Lung (tissue), 13 donors: ENCODE measurements around the gene TP53INP2. TPM values are rescaled to one million over a fixed set of nuclear protein-coding genes. Genes with fewer than 3 reads are reported as not detected.

Source experiments
- ATAC-seq: fragments of 200-7000 bp; cut with Tn5 transposase; one replicate; pipeline ENCODE4 v1.9.1; 2020; ENCODE audit warnings: moderate number of reproducible peaks; ENCODE audit not compliant: insufficient read depth, low FRiP score
- DNase-seq, 3 donors: peaks; one replicate each; pipeline ENCODE4 v3.0.0-alpha.2; 2013 to 2017
- H3K27ac ChIP-seq, 2 donors: one replicate each; pipeline ENCODE4 v1.5.1; 2013; ENCODE audit warnings: mild to moderate bottlenecking in 2 of 2, moderate library complexity in 2 of 2, control low read depth in 1 of 2, inconsistent platforms in 1 of 2, low read depth in 1 of 2, low read length in 1 of 2
- H3K27me3 ChIP-seq, 3 donors: one replicate each; pipeline ENCODE4 v1.5.1; 2013; ENCODE audit warnings: low read length in 2 of 3; ENCODE audit not compliant: control insufficient read depth in 3 of 3, insufficient read depth in 3 of 3
- H3K36me3 ChIP-seq, 4 donors: one replicate each; pipeline ENCODE4 v1.5.1; 2013; ENCODE audit warnings: low read length in 4 of 4, mild to moderate bottlenecking in 1 of 4, moderate library complexity in 1 of 4; ENCODE audit not compliant: control insufficient read depth in 4 of 4, insufficient read depth in 4 of 4
- H3K4me1 ChIP-seq, 5 donors: one replicate each; pipeline ENCODE4 v1.5.1; 2013; ENCODE audit warnings: low read length in 5 of 5, mild to moderate bottlenecking in 2 of 5, moderate library complexity in 1 of 5; ENCODE audit not compliant: control insufficient read depth in 5 of 5, insufficient read depth in 5 of 5
- H3K4me3 ChIP-seq: one replicate; pipeline ENCODE4 v1.5.1; 2013; ENCODE audit warnings: mild to moderate bottlenecking, control low read depth, moderate library complexity
- H3K9ac ChIP-seq, 2 donors: one replicate each; pipeline ENCODE4 v1.5.1; 2013; ENCODE audit warnings: low read length in 2 of 2, control low read depth in 1 of 2; ENCODE audit not compliant: insufficient read depth in 1 of 2
- H3K9me3 ChIP-seq, 4 donors: one replicate each; pipeline ENCODE4 v1.5.1; 2013; ENCODE audit warnings: low read length in 3 of 4, mild to moderate bottlenecking in 1 of 4, moderate library complexity in 1 of 4; ENCODE audit not compliant: control insufficient read depth in 4 of 4, insufficient read depth in 3 of 4
- CTCF ChIP-seq: IDR thresholded peaks from 2 replicates; pipeline ENCODE4 v1.5.1; 2012; ENCODE audit warnings: mild to moderate bottlenecking; ENCODE audit errors: control extremely low read depth, extremely low read depth
- WGBS, 2 donors: extraction: QIAGEN DNeasy Blood & Tissue Kit; methylation state at CpG; one replicate each; pipeline ENCODE4 v1.1.7; 2013; 5-methylcytosine and 5-hydroxymethylcytosine counted together
- polyA plus RNA-seq, 2 donors: library from polyadenylated mRNA; stranded (reverse); fragments of 200-250 nt; gene quantifications; one replicate each; pipeline ENCODE4 v1.2.1, GENCODE V29; 2013
- small RNA-seq: library from RNA; depleted of rRNA; stranded (forward); fragments of <200 nt; gene quantifications from one replicate; pipeline ENCODE3, GENCODE V24; 2014; ENCODE audit warnings: low replicate concordance
- total RNA-seq, 2 donors: library from RNA; depleted of rRNA in 1 of 2; stranded (reverse); fragments of >200 nt in 1 of 2; gene quantifications; one replicate each; pipeline ENCODE4 v1.2.1, GENCODE V29; 2014 to 2021
- donor health status: control.
- donor health status: control.
- donor health status: Bipolar disorder and iron deficiency.
- donor health status: healthy.
- donor health status: DM: yes; HTN: yes; CAD: no.

TP53INP2 gene
- total and polyA plus RNA-seq, 4 donors: 5.8 to 19.5 (median 11.4) TPM

- no peak for ATAC-seq
- H3K9me3 ChIP-seq: no peaks in the 10 kb centered on the region
- no peak overlapping the region for H3K9ac ChIP-seq
- no peaks in the 10 kb centered on the region for H3K4me1 ChIP-seq
- peaks cover 26 to 42% (median 33%) of the 10 kb centered on the region in 4 donors for H3K36me3 ChIP-seq
- DNase-seq: no peak
- H3K27ac ChIP-seq: no peak overlapping the region
- TF ChIP-seq CTCF: no peak
- WGBS, 2 donors: 72 to 78% methylated on average over 4 of the region's 4 CpGs
- H3K4me3 ChIP-seq: no peak overlapping the region
- no peaks in the 10 kb centered on the region for H3K27me3 ChIP-seq
Observed at GRCh38 chr20:34754611-34755010, 50.5 kb downstream of the TP53INP2 start.

- Histone ChIP-seq H3K4me1 (no peaks in the 10 kb centered on the region), H3K4me3 (no peak overlapping the region), H3K9me3 (no peaks in the 10 kb centered on the region), H3K36me3 (peaks cover 20 to 36% (median 31%) of the 10 kb centered on the region in 4 donors), H3K27ac (no peak overlapping the region), H3K9ac (no peak overlapping the region), H3K27me3 (no peaks in the 10 kb centered on the region)
- no peak for TF ChIP-seq CTCF
- DNase-seq (no peak), ATAC-seq (no peak)
- 97 to 98% methylated on average over 1 of the region's 1 CpG for WGBS, 2 donors
Observed at GRCh38 chr20:34755367-34755766, 51.2 kb downstream of the TP53INP2 start.

GRCh38 chr20:34762031-34762555 lies 57.9 kb downstream of the TP53INP2 start:
- Histone ChIP-seq H3K9ac (no peak overlapping the region), H3K4me3 (no peak overlapping the region), H3K9me3 (no peaks in the 10 kb centered on the region), H3K36me3 (peaks cover 20 to 41% (median 22%) of the 10 kb centered on the region in 4 donors), H3K27ac (no peak overlapping the region), H3K4me1 (no peaks in the 10 kb centered on the region), H3K27me3 (no peaks in the 10 kb centered on the region)
- no peak for DNase-seq
- 0 to 37% methylated on average over 1 of the region's 1 CpG for WGBS, 2 donors
- no peak for ATAC-seq
- no peak for TF ChIP-seq CTCF

Small RNA genes lying within 50 kb of the gene (small RNA-seq; reads per million reads assigned to genes)
- not detected for gene AL118520.1

Other genes starting within 250 kb of the TP53INP2 start
- gene DYNLRB1, start 187.9 kb upstream of the TP53INP2 start, total RNA-seq: 100 to 1,000 TPM in 1 of 2 donors, 10 to 100 TPM in 1; 77.3 to 135 TPM
- gene DYNLRB1, start 187.9 kb upstream of the TP53INP2 start, polyA plus RNA-seq: 100 to 1,000 TPM; 177 to 433 TPM
- 10 to 100 TPM; 30.1 to 30.7 TPM for gene MAP1LC3A, start 145.6 kb upstream of the TP53INP2 start, total RNA-seq
- gene MAP1LC3A, start 145.6 kb upstream of the TP53INP2 start, polyA plus RNA-seq: 10 to 100 TPM; 44.8 to 67.6 TPM
- 10 to 100 TPM; 15.7 to 20.2 TPM for gene PIGU, start 27.3 kb upstream of the TP53INP2 start, total RNA-seq
- 10 to 100 TPM; 19.9 to 21.2 TPM for gene PIGU, start 27.3 kb upstream of the TP53INP2 start, polyA plus RNA-seq
- 10 to 100 TPM; 20.9 to 27.5 TPM for gene NCOA6, start 121.3 kb downstream of the TP53INP2 start, total RNA-seq
- gene NCOA6, start 121.3 kb downstream of the TP53INP2 start, polyA plus RNA-seq: 10 to 100 TPM; 13.2 to 22.7 TPM
- 10 to 100 TPM; 14.6 to 22.7 TPM for gene GGT7, start 168.5 kb downstream of the TP53INP2 start, total RNA-seq
- 10 to 100 TPM in 1 of 2 donors, 1 to 10 TPM in 1; 9.4 to 10.4 TPM for gene GGT7, start 168.5 kb downstream of the TP53INP2 start, polyA plus RNA-seq
- gene ACSS2, start 172.3 kb downstream of the TP53INP2 start, total RNA-seq: 100 to 1,000 TPM; 168 to 300 TPM
- gene ACSS2, start 172.3 kb downstream of the TP53INP2 start, polyA plus RNA-seq: 100 to 1,000 TPM in 1 of 2 donors, 10 to 100 TPM in 1; 69.7 to 154 TPM